Measurements from ENCODE around the gene ABCA9.

ABCA9 gene

DNA sequence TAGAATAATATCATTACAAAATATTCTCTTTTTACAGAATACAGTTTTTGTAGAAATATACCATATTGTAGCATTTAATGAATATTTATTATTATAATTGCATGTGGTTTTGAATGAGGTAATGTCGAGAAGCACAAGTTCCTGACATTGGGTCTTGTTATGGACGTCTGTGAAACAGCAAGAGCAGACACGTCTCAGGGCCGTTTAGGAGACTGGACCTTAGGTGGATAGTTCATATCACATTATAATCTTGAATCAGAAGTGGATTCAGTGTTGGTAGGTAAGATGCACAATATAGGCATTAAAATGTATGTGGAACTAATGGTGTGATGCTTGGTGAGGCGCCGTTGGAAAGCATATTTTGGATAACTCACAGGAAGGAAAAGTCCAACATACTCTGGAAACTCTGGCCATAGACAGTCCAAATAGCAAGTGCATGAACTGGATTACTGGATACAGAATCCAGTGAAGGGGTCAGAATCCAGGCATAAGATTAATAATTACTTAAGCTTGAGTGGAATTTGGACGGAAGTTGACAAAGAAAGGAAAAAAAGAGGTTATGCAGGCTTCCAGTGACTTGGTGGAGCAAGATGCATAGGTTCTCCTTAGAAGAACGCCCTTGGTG, 122.7 kb downstream of the ABCA9 start:
- TF ChIP-seq, protein P1, sequence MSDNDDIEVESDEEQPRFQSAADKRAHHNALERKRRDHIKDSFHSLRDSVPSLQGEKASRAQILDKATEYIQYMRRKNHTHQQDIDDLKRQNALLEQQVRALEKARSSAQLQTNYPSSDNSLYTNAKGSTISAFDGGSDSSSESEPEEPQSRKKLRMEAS (IDR thresholded peaks at IDR 0.05; ENCODE audit: low read depth, low read length): no peak
- TF ChIP-seq POLR2A (IDR thresholded peaks at IDR 0.05; ENCODE audit: extremely low read depth, insufficient read length) (no peak), MYC (IDR thresholded peaks at IDR 0.05; ENCODE audit: low read depth, low read length) (no peak)
- TF ChIP-seq, protein P2, sequence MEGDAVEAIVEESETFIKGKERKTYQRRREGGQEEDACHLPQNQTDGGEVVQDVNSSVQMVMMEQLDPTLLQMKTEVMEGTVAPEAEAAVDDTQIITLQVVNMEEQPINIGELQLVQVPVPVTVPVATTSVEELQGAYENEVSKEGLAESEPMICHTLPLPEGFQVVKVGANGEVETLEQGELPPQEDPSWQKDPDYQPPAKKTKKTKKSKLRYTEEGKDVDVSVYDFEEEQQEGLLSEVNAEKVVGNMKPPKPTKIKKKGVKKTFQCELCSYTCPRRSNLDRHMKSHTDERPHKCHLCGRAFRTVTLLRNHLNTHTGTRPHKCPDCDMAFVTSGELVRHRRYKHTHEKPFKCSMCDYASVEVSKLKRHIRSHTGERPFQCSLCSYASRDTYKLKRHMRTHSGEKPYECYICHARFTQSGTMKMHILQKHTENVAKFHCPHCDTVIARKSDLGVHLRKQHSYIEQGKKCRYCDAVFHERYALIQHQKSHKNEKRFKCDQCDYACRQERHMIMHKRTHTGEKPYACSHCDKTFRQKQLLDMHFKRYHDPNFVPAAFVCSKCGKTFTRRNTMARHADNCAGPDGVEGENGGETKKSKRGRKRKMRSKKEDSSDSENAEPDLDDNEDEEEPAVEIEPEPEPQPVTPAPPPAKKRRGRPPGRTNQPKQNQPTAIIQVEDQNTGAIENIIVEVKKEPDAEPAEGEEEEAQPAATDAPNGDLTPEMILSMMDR (IDR thresholded peaks at IDR 0.05; ENCODE audit: low read depth, low read length): no peak
- no peak overlapping the region for H3K4me3 ChIP-seq (ENCODE audit: low read depth, low read length)
- DNase-seq (ENCODE audit: low read depth): no peak

DNA sequence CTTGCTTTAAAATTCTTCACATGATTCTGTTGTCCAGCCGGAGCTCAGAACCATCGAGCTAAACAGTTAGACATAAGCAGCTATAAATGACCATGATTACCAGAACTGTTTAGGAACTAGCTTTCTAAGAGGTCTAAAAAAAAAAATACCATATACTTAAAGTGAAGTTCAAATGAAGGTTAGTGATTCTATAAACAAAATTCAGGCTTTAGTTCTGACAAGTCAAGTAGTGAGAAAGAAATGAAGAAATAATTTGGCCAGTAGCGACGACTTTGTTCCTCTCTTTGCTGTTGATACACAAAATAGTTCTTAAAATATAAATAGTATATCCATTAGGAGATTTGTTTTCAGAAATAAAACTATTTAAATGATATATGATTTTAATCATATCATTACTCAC, 133.2 kb downstream of the ABCA9 start:
- no peak for DNase-seq (ENCODE audit: low read depth)
- no peak overlapping the region for H3K4me3 ChIP-seq (ENCODE audit: low read depth, low read length)
- TF ChIP-seq, protein P1 (IDR thresholded peaks at IDR 0.05; ENCODE audit: low read depth, low read length): no peak
- TF ChIP-seq MYC (IDR thresholded peaks at IDR 0.05; ENCODE audit: low read depth, low read length) (no peak), POLR2A (IDR thresholded peaks at IDR 0.05; ENCODE audit: extremely low read depth, insufficient read length) (no peak)
- TF ChIP-seq, protein P2 (IDR thresholded peaks at IDR 0.05; ENCODE audit: low read depth, low read length): no peak

DNA sequence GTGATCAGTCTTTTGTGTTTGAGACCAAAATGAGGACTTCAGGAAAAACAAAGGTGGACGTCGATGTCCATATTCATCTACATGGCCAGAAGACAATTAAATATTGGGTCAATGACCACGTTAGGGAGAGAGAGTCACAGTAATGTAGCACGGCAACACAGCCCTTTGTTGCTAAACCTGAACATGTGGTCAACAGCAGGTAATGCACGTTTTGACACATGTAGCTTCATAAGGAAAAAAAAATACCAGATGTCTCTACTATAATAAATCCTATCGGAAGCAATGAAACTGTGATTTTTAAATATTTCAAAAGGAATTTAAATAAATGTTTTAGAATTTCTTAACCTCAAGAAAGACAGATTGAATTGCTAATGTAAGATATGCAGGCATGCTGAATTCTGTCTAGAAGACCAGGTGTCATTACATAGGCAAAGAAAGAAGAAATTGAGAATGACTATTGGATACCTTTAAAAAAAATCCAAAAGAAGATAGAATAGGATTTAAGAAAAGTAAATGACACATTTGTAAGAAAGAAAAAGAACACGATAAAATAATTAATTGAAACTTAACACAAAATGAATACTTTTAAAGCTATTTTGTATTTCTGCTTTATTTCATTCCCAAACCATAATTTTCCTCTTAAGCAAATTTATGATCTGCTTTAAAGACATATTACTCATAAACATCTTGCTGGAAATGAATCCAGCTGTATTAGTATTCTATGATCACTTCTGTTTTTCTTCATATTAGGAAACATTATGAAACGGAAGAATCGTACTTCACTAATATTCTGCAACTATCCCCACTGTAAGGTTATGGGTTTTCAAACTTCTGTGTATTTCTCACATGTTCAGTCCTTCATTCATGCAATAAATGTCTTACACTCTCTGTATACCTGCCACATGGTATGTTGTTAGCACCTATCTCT, 135.7 kb downstream of the ABCA9 start:
- H3K4me3 ChIP-seq (ENCODE audit: low read depth, low read length): no peak overlapping the region
- no peak for DNase-seq (ENCODE audit: low read depth)
- TF ChIP-seq MYC (IDR thresholded peaks at IDR 0.05; ENCODE audit: low read depth, low read length) (no peak), POLR2A (IDR thresholded peaks at IDR 0.05; ENCODE audit: extremely low read depth, insufficient read length) (no peak)
- TF ChIP-seq, protein P2 (IDR thresholded peaks at IDR 0.05; ENCODE audit: low read depth, low read length): no peak
- TF ChIP-seq, protein P1 (IDR thresholded peaks at IDR 0.05; ENCODE audit: low read depth, low read length): no peak

All from NB4 (cell line).